ENCODE data around the gene CRB2. TPM values are rescaled to one million over a fixed set of nuclear protein-coding genes. Genes with fewer than 3 reads are reported as not detected.

The CRB2 gene
- total and polyA plus RNA-seq, 2 donors (not counting 3 experiments of a cell fraction or from before 2014, with no cell fraction given) = not detected

DNA sequence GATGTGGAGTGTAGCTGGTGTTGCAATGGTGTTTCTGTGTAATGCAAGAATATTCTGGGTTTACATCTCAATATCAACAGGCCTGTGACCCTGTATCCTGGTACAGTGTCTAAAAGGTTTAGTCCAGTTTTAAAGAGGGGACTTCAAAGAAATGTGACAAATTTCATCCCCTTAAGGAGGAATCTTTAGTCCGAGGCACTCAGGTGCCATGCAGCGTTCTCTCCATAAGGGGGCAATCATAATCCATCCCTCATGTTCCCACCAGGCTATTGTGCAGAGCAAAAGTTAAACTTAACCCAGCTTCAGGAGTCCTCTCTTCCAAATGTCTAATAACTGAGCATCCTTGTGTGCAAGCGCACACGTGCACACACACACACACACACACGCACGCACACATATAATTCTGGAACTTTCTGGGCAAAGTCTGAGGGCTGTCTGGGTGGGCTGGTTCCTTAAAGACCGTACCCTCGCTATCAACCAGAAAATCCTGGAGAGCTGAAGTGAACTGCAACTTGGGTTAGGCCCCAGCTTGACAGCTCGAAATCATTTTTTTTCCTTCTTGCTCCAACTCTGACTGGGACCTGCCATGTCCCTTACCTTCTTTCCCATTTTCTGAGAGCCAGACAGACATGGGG, 46.0 kb downstream of the CRB2 start:
- no peak overlapping the region for H2AFZ ChIP-seq (ENCODE audit: low read depth, low read length)
- DNase-seq (ENCODE audit: low read depth, low spot score) (peak; percentile 64), FAIRE-seq (peak; percentile 92)
- CTCF ChIA-PET = interaction anchor here (0.7 to 1.6 kb wide), 7 partner anchors 8 to 1135 kb away, joined by 3 to 18 read pairs (median 3); no protein-coding TSS in a partner anchor
- no peaks in the 10 kb centered on the region for H3K27me3 ChIP-seq (ENCODE audit: control insufficient read depth in 2 of 2, insufficient read depth in 2 of 2, low read length in 2 of 2)
- H3K27ac ChIP-seq (ENCODE audit: insufficient read depth, low read depth, low read length) = no peak overlapping the region
- intact Hi-C loops (cut with micrococcal nuclease) = loop anchor here (1.0 to 10.0 kb wide), 4 partner anchors 143 to 923 kb away; no protein-coding TSS in a partner anchor
- H3K4me3 ChIP-seq (replicated peaks in 1 of 3; ENCODE audit: insufficient read depth in 1 of 3, low read depth in 1 of 3, low read length in 3 of 3) = no peak overlapping the region
- no peaks in the 10 kb centered on the region for H3K4me1 ChIP-seq (ENCODE audit: control insufficient read depth, extremely low read depth, insufficient read depth, low read length)
- dilution Hi-C loops (cut with MboI; ENCODE audit: extremely low pct_ligation_motif_present, low sequenced_read_pairs) = no loop called here
- no peaks in the 10 kb centered on the region for H4K20me1 ChIP-seq (replicated peaks; ENCODE audit: control insufficient read depth, extremely low read depth, insufficient read depth, low read length)
- H3K4me2 ChIP-seq (ENCODE audit: insufficient read depth, low read length) = no peak overlapping the region
- BruUV-seq (replicated peaks) = no TSS peak
- no peaks in the 10 kb centered on the region for H3K36me3 ChIP-seq (ENCODE audit: control insufficient read depth in 2 of 2, extremely low read depth in 1 of 2, insufficient read depth in 2 of 2, low read length in 2 of 2)
- H3K79me2 ChIP-seq (ENCODE audit: control insufficient read depth, insufficient read depth, low read length) = no peaks in the 10 kb centered on the region
- TF ChIP-seq CTCF (IDR thresholded peaks at IDR 0.05; ENCODE audit: extremely low read depth in 1 of 2, insufficient read depth in 1 of 2, low read depth in 1 of 2, low read length in 2 of 2) = peak; percentile 75 to 78
- no peak for TF ChIP-seq GATA2 (IDR thresholded peaks at IDR 0.05; ENCODE audit: insufficient read depth, insufficient read length, low read depth, low read length)
- H3K9me3 ChIP-seq (replicated peaks; ENCODE audit: control insufficient read depth, insufficient read depth, low read length) = no peaks in the 10 kb centered on the region
- no peaks in the 10 kb centered on the region for H3K9me1 ChIP-seq (replicated peaks; ENCODE audit: control insufficient read depth, extremely low read depth, insufficient read depth, low read length)
- POLR2A ChIA-PET = no interaction called here
- no peak overlapping the region for H3K9ac ChIP-seq (replicated peaks; ENCODE audit: extremely low read depth, insufficient read depth, low read length)

DNA sequence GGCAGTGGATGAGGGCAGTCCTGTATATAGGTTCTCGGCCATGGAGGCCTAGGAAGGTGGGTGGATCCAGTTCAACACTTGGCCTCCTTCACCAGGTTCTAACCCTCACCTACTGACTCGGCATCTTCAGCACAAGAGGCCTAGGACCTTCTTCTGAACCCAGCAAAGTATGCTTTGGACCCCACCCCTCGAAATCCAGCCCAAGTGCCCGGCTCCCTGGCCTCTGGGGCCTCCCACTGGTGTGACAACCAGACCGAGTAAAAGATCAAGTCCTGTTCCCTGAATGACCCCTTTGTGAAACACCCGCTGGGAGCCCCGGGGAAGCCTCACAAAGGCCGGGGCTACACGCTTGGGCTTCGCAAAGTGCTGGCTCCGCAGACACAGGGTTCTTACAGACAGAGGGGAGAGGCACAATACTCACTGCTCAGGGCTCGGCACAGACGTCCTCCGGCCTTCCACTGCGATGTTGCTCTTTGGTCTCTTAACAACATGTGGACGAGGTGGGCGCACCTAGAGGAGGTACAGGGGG, 47.0 kb downstream of the CRB2 start:
- Histone ChIP-seq H3K4me2 (ENCODE audit: insufficient read depth, low read length) (no peak overlapping the region), H3K4me1 (ENCODE audit: control insufficient read depth, extremely low read depth, insufficient read depth, low read length) (no peaks in the 10 kb centered on the region), H2AFZ (ENCODE audit: low read depth, low read length) (no peak overlapping the region), H3K27me3 (ENCODE audit: control insufficient read depth in 2 of 2, insufficient read depth in 2 of 2, low read length in 2 of 2) (no peaks in the 10 kb centered on the region), H3K4me3 (replicated peaks in 1 of 3; ENCODE audit: insufficient read depth in 1 of 3, low read depth in 1 of 3, low read length in 3 of 3) (no peak overlapping the region), H3K79me2 (ENCODE audit: control insufficient read depth, insufficient read depth, low read length) (no peaks in the 10 kb centered on the region), H3K9me3 (replicated peaks; ENCODE audit: control insufficient read depth, insufficient read depth, low read length) (no peaks in the 10 kb centered on the region), H3K9ac (replicated peaks; ENCODE audit: extremely low read depth, insufficient read depth, low read length) (no peak overlapping the region), H4K20me1 (replicated peaks; ENCODE audit: control insufficient read depth, extremely low read depth, insufficient read depth, low read length) (no peaks in the 10 kb centered on the region), H3K36me3 (ENCODE audit: control insufficient read depth in 2 of 2, extremely low read depth in 1 of 2, insufficient read depth in 2 of 2, low read length in 2 of 2) (no peaks in the 10 kb centered on the region), H3K27ac (ENCODE audit: insufficient read depth, low read depth, low read length) (no peak overlapping the region), H3K9me1 (replicated peaks; ENCODE audit: control insufficient read depth, extremely low read depth, insufficient read depth, low read length) (no peaks in the 10 kb centered on the region)
- dilution Hi-C loops (cut with MboI; ENCODE audit: extremely low pct_ligation_motif_present, low sequenced_read_pairs) = no loop called here
- DNase-seq (ENCODE audit: low read depth, low spot score) (no peak), FAIRE-seq (no peak)
- intact Hi-C loops (cut with micrococcal nuclease) = loop anchor here (1.0 to 10.0 kb wide), 4 partner anchors 142 to 922 kb away; no protein-coding TSS in a partner anchor
- POLR2A ChIA-PET = no interaction called here
- CTCF ChIA-PET = interaction anchor here (1.6 kb wide), 1 partner anchor 638 kb away, joined by 18 read pairs; no protein-coding TSS in a partner anchor
- BruUV-seq (replicated peaks) = no TSS peak
- TF ChIP-seq EZH2 (IDR thresholded peaks at IDR 0.05; ENCODE audit: borderline replicate concordance, low read depth, low read length, severe bottlenecking) (no peak), POLR2AphosphoS5 (IDR thresholded peaks at IDR 0.05; ENCODE audit: insufficient read depth, low read depth, low read length) (no peak), GATA2 (IDR thresholded peaks at IDR 0.05; ENCODE audit: insufficient read depth, insufficient read length, low read depth, low read length) (no peak)
